Measurements from ENCODE around the gene LRRC36.

LRRC36 gene

DNA sequence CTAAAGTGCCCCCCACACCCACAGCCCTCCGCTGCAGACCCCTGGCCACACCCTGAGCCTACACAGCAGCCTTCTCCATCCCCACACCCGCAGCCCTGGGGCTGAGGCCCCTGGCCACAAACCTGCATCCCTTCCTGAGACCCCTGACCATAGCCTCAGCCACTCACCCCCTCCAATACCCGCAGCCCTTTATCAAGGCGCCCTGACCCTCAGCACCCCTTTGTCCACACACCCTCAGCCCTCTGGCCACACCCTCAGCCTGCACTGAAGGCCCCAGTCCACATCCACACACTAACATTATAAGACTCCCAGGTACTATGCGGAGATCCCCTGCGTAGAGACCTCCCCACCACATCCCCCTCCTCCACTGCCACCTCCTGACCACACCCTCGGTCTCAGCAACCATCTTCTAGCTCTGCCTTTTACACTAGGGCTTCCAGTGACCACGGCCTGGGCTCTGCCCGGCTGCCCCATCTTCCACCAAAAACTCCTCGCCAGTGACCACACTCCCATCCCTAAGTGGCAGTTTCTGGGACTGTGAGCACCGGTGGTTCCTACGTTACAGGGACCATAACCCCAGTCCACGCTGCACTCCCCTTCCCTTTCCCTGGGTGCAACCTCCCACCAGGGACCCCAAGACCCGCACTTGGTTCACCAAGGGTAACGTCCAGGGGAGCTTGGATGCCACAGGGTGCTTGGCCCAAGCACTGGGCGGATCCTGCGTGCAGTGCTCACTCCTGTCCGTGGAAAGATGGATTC, 65.9 kb downstream of the LRRC36 start:
- no peak for DNase-seq

DNA sequence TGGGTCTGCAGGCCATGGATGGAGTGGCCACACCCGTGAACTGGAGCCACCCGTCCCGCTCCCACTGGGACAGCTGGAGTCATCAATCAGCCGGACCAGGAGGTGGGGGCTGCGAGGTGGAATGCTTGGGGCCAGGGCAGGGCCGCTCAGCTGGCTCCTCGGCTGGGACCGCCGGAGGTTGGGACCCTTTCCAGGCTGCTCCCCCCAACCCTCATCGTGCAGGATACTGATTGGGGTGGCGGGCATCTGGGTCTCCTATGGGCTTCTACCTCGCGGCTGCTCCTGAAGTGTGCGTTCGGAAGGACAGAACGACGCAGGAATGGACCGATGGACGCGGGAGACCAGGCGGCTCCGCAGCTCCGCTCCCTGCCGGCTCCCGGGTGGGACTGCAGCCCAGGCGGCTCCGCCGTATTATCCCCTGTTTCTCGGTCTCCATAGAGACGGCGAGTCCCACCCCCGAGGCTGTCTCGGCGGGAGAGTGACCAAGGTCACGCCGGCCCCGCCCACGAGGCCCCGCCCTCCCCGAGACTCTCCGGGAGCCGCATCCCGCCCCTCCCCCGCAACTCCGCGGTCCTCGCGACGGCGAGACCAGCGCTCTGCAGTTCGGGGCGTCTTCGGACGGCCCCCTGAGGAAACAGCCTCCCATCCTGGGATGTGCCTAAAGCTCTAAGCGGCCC, 66.6 kb downstream of the LRRC36 start, which contains the start of gene TPPP3:
Gene TPPP3, minus strand, starts transcription at position 388 of the 677 bp plus-strand sequence. CDS start 2,387 bp downstream, outside the sequence.
- peak; percentile 61 for DNase-seq

DNA sequence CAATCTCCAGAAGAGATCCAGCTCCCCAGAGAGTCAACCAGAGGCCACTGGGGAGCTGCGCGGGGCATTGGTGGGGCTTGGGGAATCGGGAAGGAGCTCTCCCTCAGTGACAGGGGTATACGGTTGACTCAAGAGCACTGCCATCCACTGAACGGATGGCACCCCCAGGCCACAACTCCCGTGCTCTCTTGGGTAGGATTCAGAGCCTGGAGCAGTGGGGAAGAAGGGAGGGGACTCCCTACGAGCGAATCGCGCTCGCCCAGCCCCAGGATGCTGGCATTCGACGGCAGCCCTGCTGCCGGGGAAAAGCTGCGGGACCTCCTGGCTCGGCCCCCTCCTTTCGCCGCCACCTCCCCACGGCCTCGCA, 67.2 kb downstream of the LRRC36 start:
- no peak for DNase-seq

DNA sequence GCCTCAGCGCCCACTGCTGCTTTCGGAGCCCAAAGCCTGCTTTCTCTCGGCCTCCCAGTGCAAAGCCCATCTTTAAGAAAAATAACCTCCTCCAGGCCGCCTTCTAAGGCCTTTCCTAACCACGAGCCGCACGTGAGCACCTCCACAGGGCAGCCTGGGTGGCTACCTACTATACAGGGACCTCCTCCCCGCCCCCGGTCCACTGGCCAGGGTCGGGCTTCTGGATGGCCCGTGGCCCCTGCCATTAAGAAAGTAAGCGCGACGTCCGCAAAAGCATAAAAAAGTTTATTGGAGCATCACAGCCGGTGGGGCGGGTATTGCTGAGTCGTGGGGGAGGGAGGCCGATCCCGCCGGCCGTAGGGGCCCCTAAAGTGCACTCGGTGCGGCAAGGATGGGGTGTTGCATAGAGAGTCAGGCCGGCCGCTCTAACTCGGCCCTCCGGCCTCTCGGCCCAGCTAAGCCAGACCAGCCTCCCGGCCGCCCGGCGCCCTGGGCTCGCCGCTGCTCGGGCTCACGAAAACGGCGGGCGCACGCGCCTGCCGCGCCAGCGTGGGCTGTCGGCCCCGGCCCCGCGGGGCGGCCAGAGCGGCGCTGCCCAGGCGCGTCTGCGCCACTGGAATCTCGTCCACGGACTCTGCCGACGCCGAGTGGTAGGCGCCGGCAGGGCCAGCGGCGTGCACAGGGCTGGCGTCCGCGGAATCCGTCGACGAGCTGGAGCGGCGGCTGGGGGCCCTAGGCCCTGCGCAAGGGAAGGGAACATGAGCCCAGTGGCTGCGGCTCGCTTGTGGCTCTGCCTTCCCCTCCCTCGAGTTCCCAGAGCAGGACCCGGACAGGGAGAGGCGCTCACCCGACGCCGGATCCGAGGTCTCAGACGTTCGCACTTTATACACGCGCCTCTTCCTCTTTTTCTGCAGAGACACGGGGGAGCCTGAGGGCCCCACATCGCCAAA, 67.8 kb downstream of the LRRC36 start:
- no peak for DNase-seq

DNA sequence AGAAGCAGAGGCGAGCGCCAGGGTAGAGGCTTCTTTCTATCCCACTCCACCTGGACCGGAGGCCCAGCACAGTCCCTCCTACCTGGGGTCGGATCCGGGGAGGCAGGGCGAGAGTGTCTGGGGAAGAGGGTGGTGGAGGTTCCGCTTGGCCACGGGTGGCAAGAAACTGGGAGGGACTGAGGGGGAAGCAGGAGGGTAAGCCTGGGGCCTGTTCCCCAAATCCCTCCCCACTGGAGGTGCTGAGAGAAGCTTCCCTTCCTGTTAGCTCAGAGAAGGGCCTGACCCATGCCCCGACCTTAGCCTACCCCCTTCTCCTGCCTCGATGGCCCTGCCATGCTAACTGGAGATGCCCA, 68.5 kb downstream of the LRRC36 start:
- DNase-seq = no peak

DNA sequence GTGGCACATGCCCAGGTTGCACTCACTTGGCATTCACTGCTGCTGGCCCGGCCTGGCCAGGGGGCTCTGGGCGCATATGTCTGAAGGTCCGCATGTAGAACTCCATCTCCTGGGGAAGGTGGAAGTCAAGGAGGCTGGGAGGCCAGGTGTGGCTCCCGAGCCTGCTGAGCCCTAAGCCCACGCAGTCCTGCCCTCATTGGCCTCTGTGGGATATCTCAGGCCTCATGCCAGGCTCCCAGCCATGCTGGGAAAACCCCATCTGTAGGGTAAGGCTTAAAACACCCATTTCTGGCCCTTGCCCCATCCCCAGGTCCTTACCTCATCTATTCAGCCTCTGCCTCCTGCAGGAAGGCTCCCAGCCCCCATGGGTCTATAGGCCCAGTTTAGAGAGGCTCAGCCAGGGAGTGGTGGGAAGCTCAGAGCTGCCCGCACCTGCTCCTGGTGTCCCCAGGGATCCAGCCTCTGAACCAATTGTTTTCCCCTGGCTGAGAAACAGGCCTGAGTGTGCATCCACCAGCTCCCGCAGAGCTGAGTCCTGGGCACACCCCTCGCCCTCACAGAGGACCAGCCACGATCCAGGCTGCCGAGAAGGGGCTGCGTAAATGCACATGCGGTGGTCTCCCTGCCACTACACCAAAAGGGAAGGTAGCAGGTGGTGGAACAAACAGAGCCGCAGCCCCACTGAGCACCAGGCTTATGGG, 69.0 kb downstream of the LRRC36 start:
- peak; percentile 15 for DNase-seq

DNA sequence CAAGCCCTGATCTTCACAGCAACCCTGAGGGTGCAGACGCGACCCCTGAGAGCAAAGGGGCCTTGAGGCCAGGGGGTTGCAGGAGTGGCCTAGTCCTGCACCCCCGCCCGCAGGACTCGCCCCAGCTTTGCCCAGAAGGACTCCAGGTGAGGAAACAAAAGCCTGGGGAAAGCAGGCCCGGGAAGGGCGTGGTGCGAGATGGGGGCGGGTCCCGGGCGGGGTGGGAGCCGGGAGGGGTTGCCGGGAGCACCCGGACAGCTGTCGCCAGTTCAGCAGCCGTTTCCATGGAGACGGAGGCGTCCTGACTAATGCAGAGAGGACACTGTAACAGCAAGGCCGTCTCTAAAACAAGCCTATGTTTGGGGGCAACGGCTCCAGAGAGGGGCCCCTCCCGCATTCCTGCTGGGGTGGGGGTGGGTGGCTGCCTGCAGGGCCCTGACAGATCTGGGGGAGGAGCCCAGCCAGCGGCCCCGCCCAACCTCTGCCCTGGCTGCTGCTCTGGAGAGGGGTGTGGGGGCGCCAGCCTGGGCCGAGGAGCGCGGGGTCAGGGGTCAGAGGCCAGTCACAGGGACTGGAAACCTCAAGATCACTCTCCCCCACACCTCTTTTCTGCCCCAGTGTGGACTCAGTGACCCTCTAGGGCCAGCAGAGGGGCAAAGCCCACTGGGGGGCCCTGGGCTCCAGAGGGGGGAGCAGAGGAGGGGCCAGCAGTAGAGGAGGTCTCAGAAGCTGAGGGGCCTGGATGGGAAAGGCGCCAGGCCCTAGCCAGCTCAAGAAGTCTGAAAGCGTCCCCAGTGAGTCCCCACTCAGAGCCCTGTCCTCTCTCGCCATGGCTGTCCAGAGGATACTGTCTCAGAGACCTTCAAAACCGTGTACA, 69.8 kb downstream of the LRRC36 start:
- peak; percentile 76 for DNase-seq

DNA sequence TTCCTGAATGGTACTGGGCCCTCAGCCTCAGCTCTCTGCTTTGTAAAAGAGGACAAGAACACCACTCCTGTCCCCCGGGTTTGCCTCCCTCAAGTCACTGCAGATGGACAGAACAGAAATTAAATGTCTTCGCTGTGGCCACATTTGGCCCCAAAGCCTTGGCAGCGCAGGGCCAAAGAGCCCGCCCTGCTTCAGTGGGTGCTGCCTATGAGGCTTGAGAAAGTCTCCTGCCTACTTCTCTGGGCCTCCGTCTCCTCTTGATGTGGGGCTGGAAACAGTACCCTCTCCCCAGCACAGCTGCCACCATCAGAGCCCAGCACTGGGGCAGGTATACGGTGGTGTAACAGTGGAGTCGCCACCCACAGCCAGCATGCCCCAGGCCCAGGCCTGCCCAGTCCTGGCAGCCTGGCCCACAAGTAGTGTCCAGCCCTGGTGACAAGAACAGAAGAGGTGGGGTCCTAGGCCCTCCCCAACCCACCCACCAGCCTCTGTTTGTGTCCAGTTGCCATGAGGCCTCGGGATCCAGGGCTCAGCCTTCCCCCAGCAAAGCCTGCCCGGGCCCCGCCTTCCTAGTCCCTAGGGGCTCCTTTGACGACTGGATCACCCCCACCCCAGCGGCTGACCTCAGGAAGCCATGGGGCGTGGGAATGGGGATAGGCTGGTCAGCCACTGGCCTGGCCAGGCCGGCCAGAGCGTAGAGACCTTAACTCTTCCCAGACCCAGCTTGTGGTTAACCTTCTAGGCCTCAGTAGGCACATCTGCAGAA, 70.6 kb downstream of the LRRC36 start:
- no peak for DNase-seq

DNA sequence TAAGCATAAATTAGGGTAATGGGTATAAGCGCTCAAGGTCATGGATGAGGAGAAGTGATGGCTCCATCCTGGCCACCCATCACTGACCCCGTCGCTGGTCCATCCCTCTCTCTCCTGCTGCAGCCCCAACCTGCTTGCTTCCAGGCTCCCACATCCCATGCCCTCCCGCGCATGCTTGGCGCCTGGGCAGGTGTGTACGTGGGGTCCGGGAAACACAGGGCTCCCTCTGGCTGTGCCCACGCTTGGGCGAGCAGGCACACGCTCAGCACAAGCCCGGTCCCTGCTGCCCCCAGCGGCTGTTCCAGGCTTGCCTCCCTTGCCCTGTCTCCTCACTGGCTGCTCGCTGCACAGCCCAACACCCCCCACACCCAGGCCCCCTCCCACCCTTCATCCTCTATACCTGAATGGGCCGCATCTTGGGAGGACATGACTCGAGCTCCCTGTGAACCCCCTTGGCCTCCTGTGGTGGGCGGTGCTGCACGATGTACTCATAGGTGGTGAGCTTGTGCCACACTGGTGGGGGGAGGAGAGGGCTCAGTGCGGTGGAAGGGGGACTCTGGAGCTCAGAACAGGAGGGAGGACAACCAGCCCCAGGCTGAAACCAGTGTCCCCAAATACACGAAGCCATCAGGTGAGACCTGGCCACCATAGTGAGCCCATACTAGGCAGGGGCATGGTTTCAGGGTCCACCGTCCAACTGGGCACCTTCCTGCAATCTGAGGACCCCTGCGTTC, 71.4 kb downstream of the LRRC36 start:
- no peak for DNase-seq

DNA sequence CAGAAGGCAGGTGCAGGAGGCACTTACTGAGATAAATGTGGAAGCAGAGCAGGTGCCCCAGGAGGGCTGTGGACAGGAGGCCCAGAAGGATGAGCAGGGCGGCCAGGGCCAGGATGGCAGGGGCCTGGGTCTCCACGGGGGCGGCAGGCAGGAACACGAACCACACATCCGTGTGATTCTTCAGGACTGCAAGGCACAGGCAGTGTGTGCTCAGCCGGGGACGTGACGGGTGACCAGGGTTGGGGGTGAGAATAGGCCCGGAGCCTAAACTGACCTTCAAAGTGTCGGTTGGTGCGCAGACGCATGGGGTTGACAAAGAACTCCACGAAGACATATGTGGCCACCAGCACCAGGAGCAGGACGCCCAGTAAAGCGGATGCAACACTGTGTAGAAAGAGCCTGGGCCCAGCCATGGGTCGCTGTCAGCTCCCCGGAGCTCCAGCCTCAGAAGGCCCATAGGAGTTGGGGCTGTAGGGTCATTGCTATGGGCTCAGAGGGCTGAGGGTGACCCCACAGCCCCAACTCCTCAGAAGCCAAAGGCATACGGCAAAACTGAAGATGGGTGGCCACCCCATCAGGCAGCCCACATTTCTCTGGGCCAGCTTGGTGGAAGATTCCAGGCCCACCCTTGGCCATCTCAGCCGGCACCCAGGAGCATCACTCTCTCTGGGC, 72.1 kb downstream of the LRRC36 start:
- DNase-seq = no peak

DNA sequence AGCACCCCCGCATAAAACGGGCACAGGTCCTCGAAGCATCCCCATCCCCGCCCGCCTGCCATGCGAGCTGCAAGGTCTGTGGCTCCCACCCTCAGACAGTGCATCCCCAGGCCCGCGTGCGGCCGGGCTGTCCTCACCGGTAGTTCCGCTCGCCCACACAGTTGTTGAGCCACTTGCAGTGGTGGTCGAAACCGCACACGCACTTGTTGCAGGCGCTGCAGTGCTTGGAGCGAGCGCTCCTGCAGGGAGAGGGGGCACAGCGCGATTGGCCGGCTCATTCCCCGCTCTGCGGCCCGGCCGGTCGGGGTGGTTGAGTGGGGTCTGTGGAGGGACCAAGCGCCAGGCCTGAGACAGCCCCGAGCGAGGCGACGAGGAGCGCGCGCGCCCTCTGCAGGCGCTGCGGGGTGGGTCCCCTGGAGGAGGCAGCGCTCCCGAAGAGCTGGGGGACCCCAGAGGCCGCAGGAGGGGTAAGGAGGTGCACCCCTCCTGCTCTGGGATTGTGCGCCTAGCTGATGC, 72.7 kb downstream of the LRRC36 start:
- no peak for DNase-seq

DNA sequence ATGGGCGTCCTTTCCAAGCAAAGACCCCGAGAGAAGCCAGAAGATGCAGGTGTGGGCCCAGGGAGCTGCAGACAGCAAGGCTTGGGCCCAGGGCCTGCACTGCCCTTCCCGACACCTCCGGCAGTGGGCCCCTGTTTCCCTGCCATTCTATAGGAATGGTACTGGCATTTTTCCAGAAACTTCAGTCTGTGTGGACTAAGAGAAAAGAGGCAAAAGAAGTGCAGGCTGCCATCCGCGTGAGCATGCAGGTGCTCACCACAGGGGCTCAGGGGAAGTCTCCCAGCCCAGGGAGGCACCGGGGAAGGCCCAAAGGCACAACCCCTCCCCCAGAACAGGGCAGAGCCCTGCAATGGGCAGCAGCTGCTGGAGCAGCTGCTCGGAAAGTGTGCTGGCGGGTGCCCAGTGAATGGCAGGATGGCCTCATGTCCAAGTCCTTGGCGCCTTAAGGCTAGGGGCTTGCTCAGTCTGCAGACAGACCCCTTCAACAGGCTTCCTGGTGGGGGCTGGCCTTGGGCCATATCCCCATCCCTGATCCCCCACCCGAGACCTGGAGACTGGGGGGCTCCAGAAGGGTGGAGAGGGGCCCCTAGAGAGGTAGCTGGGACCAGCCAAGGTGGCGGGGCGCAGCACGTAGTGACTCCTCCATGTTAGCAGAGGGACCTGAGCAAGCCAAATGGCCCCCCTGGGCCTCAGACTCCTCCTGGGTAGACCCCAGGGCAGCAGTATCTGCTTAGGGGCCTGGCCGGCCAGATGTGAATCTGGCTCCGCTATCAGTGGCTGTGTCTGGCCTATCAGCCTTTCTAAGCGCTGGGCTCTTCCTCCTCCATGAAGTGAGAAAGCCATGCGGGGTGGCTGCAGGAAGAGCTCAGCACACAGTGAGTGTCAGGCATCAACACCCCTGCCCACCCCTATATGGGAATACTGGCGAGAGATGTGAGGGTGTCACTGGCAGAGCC, 73.4 kb downstream of the LRRC36 start:
- peak; percentile 31 for DNase-seq

DNA sequence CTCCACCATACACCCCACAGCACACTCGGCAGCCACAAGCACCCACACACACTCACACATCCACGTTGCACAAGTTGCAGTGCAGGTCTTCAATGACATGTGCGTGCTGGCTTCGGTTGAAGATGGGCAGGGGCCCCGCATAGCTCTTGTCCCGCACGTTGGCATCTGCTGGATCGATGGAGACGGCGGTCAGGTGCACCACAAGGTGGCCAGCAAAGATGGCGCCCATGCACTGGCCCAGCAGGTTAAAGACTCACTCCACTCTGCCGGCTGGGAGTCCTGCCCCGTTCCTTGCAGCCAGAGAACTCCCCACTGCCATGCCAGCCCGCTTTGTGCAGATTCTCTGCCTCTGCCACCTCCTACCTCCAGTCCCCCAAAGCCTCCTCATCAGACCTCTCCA, 74.3 kb downstream of the LRRC36 start:
- no peak for DNase-seq

DNA sequence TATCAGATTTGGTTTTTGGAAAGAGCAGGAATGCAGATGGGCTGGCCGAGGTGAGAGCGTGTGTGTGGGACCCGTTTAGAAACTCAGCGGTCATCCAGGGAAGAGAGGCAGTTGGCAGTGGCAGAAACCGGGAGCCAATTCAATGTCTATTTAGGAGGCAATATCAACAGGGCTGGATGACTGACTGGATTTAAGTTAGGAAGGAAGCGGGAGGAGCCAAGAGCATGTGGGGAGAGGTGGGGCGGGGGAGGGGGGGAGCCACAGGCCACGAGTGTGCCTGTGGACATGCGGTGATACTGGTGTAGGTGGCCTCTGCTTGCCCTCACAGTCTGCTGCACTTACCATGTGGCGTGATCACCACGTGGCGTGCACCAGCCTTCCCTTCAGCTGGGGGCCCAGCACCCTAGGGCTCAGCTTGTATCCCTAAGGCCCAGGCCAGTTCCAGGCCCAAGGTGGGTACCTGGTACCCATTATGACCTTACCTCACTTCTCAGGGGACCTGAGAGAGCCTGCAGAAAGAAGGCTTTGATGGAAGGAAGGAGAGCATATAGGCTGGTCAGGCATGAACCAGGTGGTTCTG, 77.5 kb downstream of the LRRC36 start:
- DNase-seq = no peak

DNA sequence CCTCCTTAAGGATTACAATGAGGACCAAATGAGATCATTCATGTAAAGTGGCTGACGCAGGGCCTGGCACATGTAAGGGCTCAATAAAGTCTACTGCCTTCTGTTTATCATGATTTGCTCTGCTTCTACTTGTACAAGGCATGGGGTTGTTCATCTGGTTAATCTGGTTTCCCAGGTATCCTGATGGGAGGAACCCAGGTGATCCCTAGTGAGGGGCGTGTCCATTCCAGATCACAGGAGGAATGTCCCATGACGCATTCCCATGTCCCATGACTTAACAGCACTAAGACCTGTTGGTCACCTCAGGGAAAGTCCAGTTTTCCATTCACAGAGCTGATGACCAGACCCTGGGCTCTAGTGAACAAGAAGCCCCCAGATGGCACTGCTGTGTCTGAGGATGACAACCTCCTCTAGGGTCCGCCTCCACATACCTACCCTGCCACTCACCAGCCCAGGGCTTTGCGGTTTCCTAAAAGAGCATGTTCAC, 78.2 kb downstream of the LRRC36 start:
- DNase-seq = no peak

DNA sequence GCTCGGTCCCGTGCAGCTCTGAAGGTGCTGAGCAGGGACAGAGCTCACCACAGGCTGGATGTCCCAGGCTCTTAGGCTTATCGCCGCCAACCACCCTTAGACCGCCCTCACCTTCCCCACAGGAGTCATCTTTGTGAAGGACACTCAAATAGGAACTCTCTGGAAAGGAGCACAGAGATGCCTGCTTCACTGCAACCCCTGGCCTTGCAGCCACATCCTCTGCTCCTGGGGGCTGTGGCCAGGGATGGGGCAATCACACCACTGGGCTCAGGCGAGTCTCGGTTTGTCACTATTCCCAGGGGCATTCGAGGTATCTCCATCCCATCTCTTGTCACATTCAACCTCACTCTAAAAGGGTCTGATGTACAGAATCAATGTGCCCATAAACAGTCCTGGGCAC, 78.7 kb downstream of the LRRC36 start:
- no peak for DNase-seq

DNA sequence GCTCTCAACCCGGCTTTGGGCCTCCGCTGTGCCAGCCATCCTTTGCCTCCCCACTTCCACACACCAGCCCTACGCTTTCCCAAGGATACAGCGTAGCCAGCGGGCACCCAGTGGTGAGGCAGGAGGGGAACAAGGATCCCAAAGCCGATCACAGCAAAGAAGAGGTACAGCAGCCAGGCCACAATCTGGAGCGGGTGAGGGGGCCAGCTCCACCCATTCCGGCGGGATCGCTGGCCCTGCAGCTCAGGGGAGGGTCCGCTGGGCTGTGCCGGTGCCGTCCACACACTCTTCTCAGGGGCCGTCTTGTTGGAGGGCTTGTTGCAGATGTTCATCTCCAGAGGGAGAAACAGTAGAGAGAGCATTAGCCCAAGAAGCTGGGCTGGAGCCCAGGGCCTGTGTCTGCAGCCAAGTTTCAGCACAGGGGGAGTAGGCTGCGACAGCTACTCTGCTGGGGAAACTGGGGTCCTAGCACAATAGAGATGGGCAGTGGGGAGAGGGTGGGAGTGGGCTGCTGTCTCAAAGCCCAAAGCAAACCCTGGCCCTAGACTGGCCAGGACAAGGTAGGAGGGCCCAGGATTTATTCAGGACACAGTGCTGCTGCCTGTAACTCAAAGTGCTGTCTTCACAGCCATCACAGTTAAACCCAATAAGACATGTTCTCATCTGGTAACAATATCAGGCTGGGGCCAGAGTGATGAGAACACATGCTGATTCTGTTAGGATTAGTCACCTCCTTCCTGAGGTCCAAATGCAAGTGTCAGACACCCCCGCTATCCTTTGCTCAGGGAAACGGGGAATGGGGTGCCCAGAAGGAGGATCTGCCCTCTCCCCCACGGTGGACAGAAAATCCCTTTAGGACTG, 79.7 kb downstream of the LRRC36 start:
- DNase-seq = no peak

Data from NCI-H774 (cell line).